SK-N-SH (cell line): ENCODE results near the gene UBAP1L. TPM values are rescaled to one million over a fixed set of nuclear protein-coding genes. Genes with fewer than 3 reads are reported as not detected.
"Not testable (repeated sequence)": the region's sequence is repeated elsewhere in the genome, so short reads cannot be mapped to it uniquely, and the experiment has no call there.

ENCODE experiments used
- CTCF ChIA-PET: fragments of 300-600, 350-600 bp; formaldehyde crosslinking; extraction: SDS; loops from one replicate; lab custom pipeline; 2021; lab: Yijun Ruan, JAX
- POLR2A ChIA-PET: fragments of 350-600 bp; sonication (Branson Sonifier 250); formaldehyde crosslinking; extraction: SDS; loops from one replicate; lab custom pipeline; 2020; ENCODE audit warnings: antibody characterized with exemption, inconsistent platforms; lab: Yijun Ruan, JAX
- DNase-seq: peaks from one replicate; pipeline ENCODE4 v3.0.0; 2012
- H2AFZ ChIP-seq: fragments of 200-600 bp; sonication (generic); 2 replicates; pipeline ENCODE4 v1.8.1; 2016; ENCODE audit warnings: antibody characterized with exemption, mild to moderate bottlenecking, low read depth
- H3F3A ChIP-seq: fragments of 200-600 bp; sonication (generic); replicated peaks from 2 replicates; pipeline ENCODE3; 2016; ENCODE audit warnings: antibody characterized with exemption, mild to moderate bottlenecking; ENCODE audit not compliant: insufficient read depth
- H3K27ac ChIP-seq, 2 experiments: fragments of 200-500 bp in 1 of 2; fragments of 200-600 bp in 1 of 2; sonication (Bioruptor generic) in 1 of 2; sonication (generic), shearing (Covaris generic) in 1 of 2; 2 replicates each; pipeline versions ENCODE4 v1.5.1 to v1.6.1; 2014 to 2016; ENCODE audit warnings: low read depth in 2 of 2, inconsistent platforms in 1 of 2, low read length in 1 of 2, mild to moderate bottlenecking in 1 of 2, mixed read lengths in 1 of 2
- H3K27me3 ChIP-seq: fragments of 200-600 bp; sonication (generic), shearing (Covaris generic); 2 replicates; pipeline ENCODE4 v1.6.1; 2016; ENCODE audit warnings: mixed run types; ENCODE audit not compliant: insufficient read depth
- H3K36me3 ChIP-seq, 2 experiments: fragments of 200-500 bp in 1 of 2; fragments of 200-600 bp in 1 of 2; sonication (Bioruptor generic) in 1 of 2; sonication (generic) in 1 of 2; replicated peaks in 1 of 2; 2 replicates each; pipeline versions ENCODE3 to v1.5.1; 2014 to 2016; ENCODE audit warnings: low read length in 1 of 2, mild to moderate bottlenecking in 1 of 2; ENCODE audit not compliant: insufficient read depth in 2 of 2, control insufficient read depth in 1 of 2
- H3K4me1 ChIP-seq, 2 experiments: fragments of 200-500 bp in 1 of 2; fragments of 200-600 bp in 1 of 2; sonication (Bioruptor generic) in 1 of 2; sonication (generic), shearing (Covaris generic) in 1 of 2; 2 replicates each; pipeline versions ENCODE4 v1.5.1 to v1.6.1; 2014 to 2016; ENCODE audit warnings: low read depth in 1 of 2, low read length in 1 of 2, mixed run types in 1 of 2; ENCODE audit not compliant: insufficient read depth in 2 of 2, control insufficient read depth in 1 of 2
- H3K4me2 ChIP-seq: fragments of 200-600 bp; sonication (generic), shearing (Covaris generic); 2 replicates; pipeline ENCODE4 v1.6.1; 2017; ENCODE audit warnings: mixed run types
- H3K4me3 ChIP-seq, 2 experiments: fragments of 200-500 bp in 1 of 2; fragments of 200-600 bp in 1 of 2; sonication (Bioruptor generic) in 1 of 2; sonication (generic), shearing (Covaris generic) in 1 of 2; 2 replicates each; pipeline versions ENCODE4 v1.5.1 to v1.8.1; 2014 to 2016; ENCODE audit warnings: low read depth in 2 of 2, inconsistent platforms in 1 of 2, low read length in 1 of 2, mild to moderate bottlenecking in 1 of 2, mixed read lengths in 1 of 2, moderate library complexity in 1 of 2
- H3K79me2 ChIP-seq: fragments of 200-600 bp; sonication (generic); 2 replicates; pipeline ENCODE4 v1.8.1; 2017; ENCODE audit warnings: mild to moderate bottlenecking; ENCODE audit not compliant: insufficient read depth
- H3K9ac ChIP-seq: fragments of 200-600 bp; sonication (generic); 2 replicates; pipeline ENCODE4 v1.6.1; 2017; ENCODE audit warnings: mixed run types
- H3K9me2 ChIP-seq: fragments of 200-600 bp; sonication (generic); 2 replicates; pipeline ENCODE4 v1.6.1; 2017; ENCODE audit warnings: mixed run types
- H3K9me3 ChIP-seq: fragments of 200-600 bp; sonication (generic); 2 replicates; pipeline ENCODE4 v1.6.1; 2017; ENCODE audit warnings: mixed run types, mild to moderate bottlenecking, moderate library complexity
- H4K20me1 ChIP-seq: fragments of 200-600 bp; sonication (generic); 2 replicates; pipeline ENCODE4 v1.6.1; 2017; ENCODE audit warnings: mild to moderate bottlenecking, mixed run types; ENCODE audit not compliant: insufficient read depth
- MXI1 ChIP-seq: IDR thresholded peaks from 2 replicates; pipeline ENCODE4 v1.6.1; 2012; ENCODE audit warnings: mild to moderate bottlenecking, low read depth, low read length, improper control_type of control experiment
- NFIC ChIP-seq: IDR thresholded peaks from 2 replicates; pipeline ENCODE4 v1.4.0; 2012; ENCODE audit warnings: borderline replicate concordance
- NRF1 ChIP-seq: IDR thresholded peaks from 2 replicates; pipeline ENCODE4 v1.6.1; 2012; ENCODE audit warnings: low read depth, mild to moderate bottlenecking, low read length
- RAD21 ChIP-seq: IDR thresholded peaks from 2 replicates; pipeline ENCODE4 v1.6.1; 2012; ENCODE audit warnings: mild to moderate bottlenecking, low read length
- RFX5 ChIP-seq: IDR thresholded peaks from 2 replicates; pipeline ENCODE4 v1.6.1; 2012; ENCODE audit warnings: mild to moderate bottlenecking, improper control_type of control experiment, low read length
- WGBS: methylation state at CpG from one replicate; pipeline ENCODE4 v1.1.6; 2017; ENCODE audit warnings: low lambda C conversion rate; 5-methylcytosine and 5-hydroxymethylcytosine counted together
- polyA plus RNA-seq, 3 experiments: library from polyadenylated mRNA; depleted of rRNA; stranded (reverse); fragments of >200 nt; gene quantifications; 2 replicates each; pipeline ENCODE4 v1.2.3, GENCODE V29; 2012

The UBAP1L gene
- polyA plus RNA-seq, 1 of the 3 experiments (the other 2 are of a cell fraction), result 1.8 TPM

DNA sequence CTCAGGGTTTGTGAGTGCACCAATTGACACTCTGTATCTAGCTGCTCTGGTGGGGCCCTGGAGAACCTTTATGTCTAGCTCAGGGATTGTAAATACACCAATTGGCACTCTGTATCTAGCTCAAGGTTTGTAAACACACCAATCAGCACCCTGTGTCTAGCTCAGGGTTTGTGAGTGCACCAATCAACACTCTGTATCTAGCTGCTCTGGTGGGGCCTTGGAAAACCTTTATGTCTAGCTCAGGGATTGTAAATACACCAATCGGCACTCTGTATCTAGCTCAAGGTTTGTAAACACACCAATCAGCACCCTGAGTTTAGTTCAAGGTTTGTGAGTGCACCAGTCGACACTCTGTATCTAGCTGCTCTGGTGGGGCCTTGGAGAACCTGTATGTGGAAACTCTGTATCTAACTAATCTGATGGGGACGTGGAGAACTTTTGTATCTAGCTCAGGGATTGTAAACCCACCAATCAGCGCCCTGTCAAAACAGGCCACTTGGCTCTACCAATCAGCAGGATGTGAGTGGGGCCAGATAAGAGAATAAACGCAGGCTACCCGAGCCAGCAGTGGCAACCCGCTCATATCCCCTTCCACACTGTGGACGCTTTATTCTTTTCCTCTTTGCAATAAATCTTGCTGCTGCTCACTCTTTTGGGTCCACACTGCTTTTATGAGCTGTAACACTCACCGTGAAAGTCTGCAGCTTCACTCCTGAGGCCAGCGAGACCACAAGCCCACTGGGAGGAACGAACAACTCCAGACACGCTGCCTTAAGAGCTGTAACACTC is 39.2 kb downstream of the UBAP1L start:
- 80% methylated on average over 10 of the region's 12 CpGs for WGBS
- DNase-seq, H3K36me3 ChIP-seq, H3K27me3 ChIP-seq, H3K27ac ChIP-seq, H3K9me3 ChIP-seq, H4K20me1 ChIP-seq, H3F3A ChIP-seq, POLR2A ChIA-PET, H2AFZ ChIP-seq, H3K9ac ChIP-seq, H3K4me2 ChIP-seq, H3K79me2 ChIP-seq, H3K9me2 ChIP-seq, H3K4me3 ChIP-seq: not testable (repeated sequence)
- H3K4me1 ChIP-seq, result peaks cover 0 to 12% of the 10 kb centered on the region in 2 experiments; a peak in 1 of 4 replicates
- CTCF ChIA-PET, result interaction anchor here (0.7 to 4.6 kb wide), 5 partner anchors 12 to 42 kb away, joined by 3 to 39 read pairs (median 10); no protein-coding TSS in a partner anchor

- H3K4me3 ChIP-seq, H3K27me3 ChIP-seq, H3F3A ChIP-seq, H3K9me3 ChIP-seq, H2AFZ ChIP-seq, H3K79me2 ChIP-seq, DNase-seq, POLR2A ChIA-PET, H3K4me2 ChIP-seq, H3K27ac ChIP-seq, H3K36me3 ChIP-seq, H4K20me1 ChIP-seq, H3K9me2 ChIP-seq, H3K9ac ChIP-seq: not testable (repeated sequence)
- no CpG with 5 or more reads among the region's 22 CpGs for WGBS
- CTCF ChIA-PET, result interaction anchor here (1.1 to 2.0 kb wide), 2 partner anchors 21 to 26 kb away, joined by 6 to 7 read pairs; no protein-coding TSS in a partner anchor
- H3K4me1 ChIP-seq, result peaks cover 0 to 12% of the 10 kb centered on the region in 2 experiments; a peak in 1 of 4 replicates
Measured at GRCh38 chr15:65074946-65075345, 40.1 kb downstream of the UBAP1L start.

- TF ChIP-seq NFIC, result no peak
- no peak for TF ChIP-seq RFX5
- no peak for TF ChIP-seq RAD21
- no peak for TF ChIP-seq NRF1
- TF ChIP-seq MXI1, result no peak
- no peak for DNase-seq
- no peak overlapping the region for H2AFZ ChIP-seq
- H3K9ac ChIP-seq, result no peak overlapping the region
- H3K27me3 ChIP-seq, result no peaks in the 10 kb centered on the region
- ChIA-PET POLR2A (no interaction called here), CTCF (interaction anchor here (1.3 to 3.3 kb wide), 3 partner anchors 18 to 39 kb away, joined by 7 to 16 read pairs (median 7); no protein-coding TSS in a partner anchor)
- peaks cover 0 to 12% of the 10 kb centered on the region in 2 experiments; a peak in 1 of 4 replicates for H3K4me1 ChIP-seq
- no peaks in the 10 kb centered on the region for H3K9me3 ChIP-seq
- no peaks in the 10 kb centered on the region for H3F3A ChIP-seq
- H3K9me2 ChIP-seq, result no peaks in the 10 kb centered on the region
- no peaks in the 10 kb centered on the region for H3K79me2 ChIP-seq
- no peak overlapping the region for H3K4me3 ChIP-seq
- no peaks in the 10 kb centered on the region for H4K20me1 ChIP-seq
- 91% methylated on average over 3 of the region's 3 CpGs for WGBS
- H3K4me2 ChIP-seq, result no peak overlapping the region
- no peaks in the 10 kb centered on the region for H3K36me3 ChIP-seq
- no peak overlapping the region for H3K27ac ChIP-seq
Measured at GRCh38 chr15:65072617-65073016, 42.4 kb downstream of the UBAP1L start.
